Hindlimb muscle (tissue), 1 donor: ENCODE measurements around the gene PTPN4. TPM values are rescaled to one million over a fixed set of nuclear protein-coding genes. Genes with fewer than 3 reads are reported as not detected.

Experiments
- DNase-seq: peaks from one replicate; pipeline ENCODE4 v3.0.0-alpha.2; 2013
- polyA plus RNA-seq: library from polyadenylated mRNA; unstranded; fragments of 120-200 nt; gene quantifications from one replicate; pipeline ENCODE4 v1.2.1, GENCODE V29; 2013; ENCODE audit not compliant: insufficient read length

Gene PTPN4
- polyA plus RNA-seq, 1 donor, result 16.4 TPM

DNA sequence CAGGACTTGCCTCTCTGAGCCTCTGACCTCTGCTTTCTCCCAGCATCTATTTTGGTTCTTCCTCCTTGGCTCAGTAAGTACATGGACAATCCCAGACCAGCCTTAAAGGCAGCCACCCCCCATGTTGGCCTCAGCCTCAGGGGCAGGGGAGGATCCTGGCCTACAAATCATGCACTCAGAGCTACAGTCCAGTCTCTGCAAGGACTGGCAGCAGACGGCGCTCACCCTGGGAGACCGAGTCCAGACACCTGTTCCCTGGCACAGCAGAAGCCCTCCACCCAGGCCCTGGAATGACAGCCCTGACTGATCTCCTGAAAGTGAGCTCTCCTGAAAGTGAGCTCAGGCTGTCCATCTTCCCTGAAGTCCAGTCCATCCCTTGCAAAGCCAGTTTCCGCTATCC is 25.7 kb upstream of the PTPN4 start:
- DNase-seq, result no peak

DNA sequence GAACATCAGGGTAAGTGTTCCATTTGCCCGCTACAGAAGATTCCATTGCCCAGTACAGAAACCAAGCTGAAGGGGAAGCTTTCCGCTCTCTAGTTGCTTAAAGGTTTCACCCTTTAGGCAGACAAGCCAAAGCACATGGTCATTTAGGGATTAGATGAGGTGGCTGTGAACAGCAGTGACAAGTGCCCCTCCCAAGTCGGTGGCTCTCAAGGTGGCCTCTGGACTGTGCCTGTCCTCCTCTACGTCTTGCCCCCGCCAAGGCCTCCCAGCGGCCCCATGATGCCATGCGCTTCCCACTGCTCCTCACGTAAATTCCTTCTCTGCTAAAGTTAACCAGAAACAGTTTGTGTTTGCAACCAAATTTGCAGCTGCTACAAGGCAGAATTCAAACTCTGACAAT is 24.2 kb upstream of the PTPN4 start:
- no peak for DNase-seq

DNA sequence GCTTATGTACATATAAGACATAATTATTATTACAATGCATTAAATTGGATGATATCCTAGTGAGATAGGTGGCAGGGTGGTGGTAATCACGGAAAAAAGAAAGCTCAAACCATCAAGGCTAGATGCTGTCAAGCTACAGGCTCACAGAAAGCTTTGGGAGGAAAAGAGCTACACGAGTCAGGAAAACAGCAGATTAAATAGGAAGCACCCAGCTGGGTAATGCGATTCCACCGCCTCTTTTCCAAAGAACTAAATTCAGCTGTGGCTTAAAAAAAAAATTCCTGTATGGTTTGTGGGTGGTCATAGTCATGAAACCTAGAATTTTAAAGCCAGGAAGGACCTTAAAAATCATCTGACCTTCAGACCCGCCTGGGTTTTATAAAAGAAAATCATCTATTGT is 23.7 kb upstream of the PTPN4 start:
- DNase-seq, result no peak

DNA sequence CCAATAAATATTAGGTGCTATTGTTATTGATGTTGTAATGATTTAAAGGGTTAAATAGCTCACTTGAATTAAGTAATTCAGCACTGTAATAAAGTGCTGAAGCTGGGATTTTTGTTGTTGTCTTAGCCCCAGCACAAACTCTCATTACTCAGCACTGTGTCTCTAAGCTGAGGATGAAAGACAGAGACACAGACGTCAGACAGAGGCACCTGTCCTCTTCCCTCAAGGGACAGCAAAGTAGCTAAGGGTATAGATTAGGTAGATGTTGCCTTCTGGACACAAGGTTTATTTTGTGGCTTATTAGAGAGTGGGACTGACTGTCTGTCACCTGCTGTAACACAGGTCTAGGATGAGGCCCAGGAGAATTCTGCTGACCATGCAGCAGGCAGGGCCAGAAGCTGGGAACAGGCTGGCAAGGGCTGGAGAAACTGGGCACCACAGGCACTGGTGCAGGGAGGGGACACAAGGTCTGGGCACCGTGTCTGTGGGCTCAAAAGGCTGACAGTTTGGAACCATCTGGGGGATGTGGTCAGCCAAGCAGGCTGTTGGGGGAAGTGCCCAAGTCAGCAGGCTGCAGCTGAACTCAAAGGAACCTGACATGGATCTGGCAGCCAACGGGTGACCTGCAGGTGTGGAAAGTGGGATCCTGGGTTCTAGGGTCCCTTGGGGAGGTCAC is 20.0 kb upstream of the PTPN4 start:
- no peak for DNase-seq

DNA sequence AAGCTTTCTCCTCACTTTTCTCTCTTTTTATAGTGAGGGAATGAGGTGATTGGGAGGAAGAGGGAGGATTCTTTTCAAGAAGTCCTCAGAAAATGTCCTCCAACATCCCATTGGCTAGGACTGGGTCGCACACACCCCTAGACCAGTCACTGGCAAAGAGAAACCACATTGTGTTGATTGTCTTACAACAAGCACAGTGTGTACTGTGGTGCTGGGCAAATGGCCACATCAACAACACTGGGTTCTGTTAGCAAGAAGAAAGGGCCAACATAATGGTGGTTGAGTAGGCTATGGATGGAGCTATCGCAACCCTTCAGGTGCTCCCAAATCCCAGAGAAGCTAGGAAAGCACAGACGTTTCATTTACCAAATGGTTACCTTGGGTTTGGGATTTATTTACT is 18.7 kb upstream of the PTPN4 start:
- DNase-seq, result no peak

DNA sequence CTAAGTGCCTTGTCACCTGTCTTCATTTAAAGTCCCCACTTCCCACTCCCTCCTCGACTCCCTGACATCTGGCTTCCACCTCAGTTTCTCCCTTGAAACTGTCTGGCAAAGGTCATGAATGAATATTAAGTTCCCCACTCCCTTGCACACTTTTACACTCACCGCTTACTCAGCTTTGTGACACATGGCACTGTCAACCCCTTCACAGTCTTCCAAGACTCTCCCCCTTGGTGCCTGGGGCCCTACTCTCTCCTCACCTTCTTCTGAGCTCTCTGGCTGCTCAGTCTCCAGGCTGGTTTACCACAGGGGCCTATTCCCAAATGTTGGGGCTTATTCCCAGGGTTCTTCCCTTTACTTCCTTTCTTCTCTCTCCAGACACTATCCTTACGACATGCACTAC is 17.9 kb upstream of the PTPN4 start:
- no peak for DNase-seq

DNA sequence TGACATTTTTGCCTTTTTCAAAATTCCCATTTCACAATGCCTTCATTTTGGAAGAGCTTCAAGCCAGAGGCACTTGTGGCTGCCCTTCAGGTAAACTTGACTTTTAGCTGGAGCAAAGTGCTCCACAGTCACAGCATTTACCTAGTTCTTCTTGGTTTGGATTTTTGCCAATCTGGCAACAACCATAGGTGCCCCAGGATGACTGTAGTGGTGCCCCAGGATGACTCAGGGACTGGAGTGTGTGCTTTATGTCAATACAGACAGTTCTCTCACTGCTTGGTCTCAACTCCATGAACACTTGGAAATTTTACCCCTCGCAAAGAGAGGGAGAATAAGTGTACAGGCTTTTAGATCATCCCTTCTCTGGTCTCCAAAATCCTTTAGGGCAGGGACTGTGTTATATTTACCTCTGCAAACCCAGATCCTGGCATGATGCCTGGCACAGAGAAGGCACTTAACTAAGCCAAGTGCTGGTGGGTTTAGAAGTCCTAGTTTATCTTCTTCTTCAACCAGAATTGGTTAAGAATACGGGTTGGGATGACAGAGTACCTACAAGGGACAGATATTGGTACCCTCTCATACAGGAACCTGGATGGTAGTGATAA is 15.3 kb upstream of the PTPN4 start:
- no peak for DNase-seq

DNA sequence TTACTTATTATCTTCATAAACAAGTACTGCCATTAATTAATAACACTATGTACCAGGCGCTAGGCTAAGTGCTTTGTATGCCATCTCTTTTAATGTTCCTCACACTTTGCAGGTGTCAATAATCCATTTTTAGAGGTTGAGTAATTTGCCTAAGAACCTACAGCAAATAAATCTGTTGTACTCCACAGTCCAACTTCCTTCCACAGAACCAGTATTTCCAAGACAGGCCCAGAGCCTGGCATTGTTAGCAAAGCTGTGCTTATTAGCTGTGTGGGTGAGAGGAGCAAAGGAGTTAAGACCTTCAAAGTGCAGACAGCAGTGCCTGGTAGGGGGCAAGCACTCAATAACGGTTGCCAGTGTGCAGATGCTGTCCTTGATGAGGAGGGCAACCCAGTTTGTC is 14.2 kb upstream of the PTPN4 start:
- DNase-seq, result no peak

DNA sequence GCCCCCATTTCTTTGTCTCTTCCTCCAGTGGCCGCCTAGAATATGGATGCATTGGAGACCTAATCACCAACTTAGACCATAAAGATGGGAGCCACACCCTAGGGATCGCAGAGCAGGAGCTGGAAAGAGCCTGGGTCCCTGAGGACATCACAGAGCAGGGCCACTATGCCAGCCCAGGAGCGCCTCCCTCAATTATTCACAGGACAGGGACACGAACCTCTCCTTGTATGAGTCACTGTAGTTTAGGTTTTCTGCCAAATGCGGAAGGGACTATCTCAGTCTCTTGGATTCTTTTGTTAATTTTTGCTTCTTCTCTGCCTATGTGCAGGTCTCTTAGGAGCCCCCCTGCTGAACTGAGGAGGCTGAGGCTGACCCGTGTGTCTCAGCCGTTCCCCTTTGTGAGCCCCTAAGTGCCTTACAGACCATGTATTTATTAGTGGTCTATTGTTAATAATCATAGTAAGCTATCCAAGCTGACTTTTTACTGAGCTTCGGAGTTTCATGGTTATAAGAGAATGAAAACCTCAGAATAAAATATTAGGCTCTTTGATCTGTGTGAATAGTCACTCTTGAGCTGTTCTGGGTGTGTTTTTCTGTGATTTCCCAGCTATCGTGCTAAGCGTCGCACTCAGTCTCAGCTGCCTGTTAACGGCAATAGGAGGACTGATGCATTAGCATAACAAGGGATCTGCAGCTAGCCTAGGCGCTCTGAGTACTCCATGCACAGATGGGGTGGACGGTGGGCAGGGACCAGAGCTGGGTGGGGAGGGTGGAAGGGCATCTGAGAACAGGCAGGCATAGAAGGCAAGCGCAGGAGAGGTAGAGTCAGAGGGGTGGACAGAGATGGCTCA is 12.7 kb upstream of the PTPN4 start:
- no peak for DNase-seq

DNA sequence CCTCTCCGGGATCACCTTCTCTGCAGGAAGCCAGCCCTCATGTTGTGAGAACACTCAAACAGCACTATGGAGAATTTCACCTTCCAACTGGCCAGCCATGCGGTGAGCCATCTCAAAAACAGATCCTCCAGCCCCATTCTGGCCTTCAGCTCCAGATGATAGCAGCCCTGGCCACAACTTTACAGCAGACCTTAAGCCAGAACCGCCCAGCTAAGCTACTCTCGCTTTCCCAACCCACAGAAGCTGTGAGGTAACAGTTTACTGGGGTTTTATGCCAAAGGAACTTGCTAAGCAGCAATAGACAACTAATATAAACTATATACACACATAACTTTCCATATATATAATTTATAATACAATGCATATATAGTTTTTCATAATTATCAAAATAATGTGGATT is 11.6 kb upstream of the PTPN4 start:
- DNase-seq, result no peak

DNA sequence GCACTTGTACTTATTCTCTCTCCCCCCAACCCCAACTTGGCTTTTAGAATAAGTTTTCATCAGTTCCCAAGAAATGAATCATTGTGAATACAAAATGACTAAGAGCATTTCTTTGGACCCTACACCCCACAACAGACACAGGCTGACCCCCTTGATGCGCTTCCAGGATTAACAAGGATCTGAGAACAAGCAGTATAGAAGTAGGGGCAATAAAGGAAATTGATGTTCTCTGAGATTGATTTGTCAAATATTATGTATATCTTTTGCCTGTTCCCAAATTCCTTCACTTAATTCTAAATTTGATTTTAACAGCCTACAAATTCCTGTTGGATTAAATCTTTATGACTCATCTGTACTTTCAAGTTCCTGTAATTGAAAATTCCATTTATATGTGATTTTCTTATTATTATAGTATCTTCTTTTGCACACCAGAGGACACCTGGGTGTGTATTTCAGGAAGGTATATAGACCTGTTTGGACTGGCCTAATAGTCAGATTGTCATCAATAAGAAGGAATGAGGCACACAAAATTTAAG is 10.2 kb upstream of the PTPN4 start:
- DNase-seq, result no peak

DNA sequence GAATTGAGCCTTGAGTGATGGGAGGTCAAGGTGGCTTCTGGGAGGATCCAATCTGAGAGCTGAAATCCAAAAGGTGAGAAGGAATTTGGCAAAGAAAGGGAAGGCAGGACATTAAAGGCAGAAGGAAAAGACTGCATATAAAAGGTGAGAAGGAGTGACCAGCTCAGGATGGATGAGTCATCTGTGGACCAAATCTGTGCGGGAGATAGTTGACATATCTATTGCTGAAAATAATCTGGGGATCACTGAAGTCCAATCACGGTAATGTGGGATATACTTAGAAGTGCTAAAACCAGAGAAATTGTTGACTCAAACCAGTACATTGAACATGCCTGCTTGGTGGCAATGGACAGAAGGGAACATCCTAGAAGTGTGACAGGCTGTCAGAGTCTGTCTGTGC is 8.0 kb upstream of the PTPN4 start:
- no peak for DNase-seq

DNA sequence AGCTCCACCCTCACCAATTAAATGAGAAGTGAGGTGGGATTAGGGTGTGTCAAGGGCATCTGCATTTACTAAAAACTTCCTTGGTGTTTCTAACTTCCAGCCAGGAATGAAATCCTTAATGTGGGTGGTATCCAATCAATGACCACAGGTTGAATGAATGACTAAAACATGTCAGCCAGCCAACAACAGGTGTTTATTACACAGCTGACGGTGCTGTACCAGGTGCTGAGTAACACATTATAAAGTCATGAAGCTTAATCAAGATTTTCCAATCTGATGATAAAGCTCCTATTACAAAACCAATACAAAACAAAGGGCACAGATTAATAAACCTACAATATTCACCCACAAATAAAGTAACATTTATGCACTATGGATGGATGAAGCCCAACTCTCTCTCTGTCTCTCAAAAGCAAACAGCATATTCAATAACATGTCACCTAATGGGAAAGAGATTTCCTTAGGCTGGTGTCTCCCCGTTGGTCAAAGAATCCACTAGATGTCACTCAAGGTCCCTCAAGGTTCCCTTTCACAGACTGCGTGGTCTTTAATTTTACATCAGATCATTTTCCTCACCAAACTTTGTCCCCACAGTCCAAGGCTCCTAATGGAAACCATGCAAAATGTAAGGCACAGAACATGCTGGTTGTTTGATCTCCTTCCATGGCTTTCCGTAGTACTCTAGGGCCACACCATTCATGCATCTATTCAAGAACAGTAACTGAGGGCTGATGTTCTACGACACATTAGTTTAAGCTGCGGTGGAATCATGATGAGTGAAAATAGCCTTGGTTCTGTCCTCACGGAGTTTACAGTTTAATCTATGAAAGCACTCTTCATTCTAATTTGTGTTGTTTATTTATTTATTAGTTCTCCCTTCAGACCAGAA is 6.4 kb upstream of the PTPN4 start:
- peak; percentile 24 for DNase-seq

DNA sequence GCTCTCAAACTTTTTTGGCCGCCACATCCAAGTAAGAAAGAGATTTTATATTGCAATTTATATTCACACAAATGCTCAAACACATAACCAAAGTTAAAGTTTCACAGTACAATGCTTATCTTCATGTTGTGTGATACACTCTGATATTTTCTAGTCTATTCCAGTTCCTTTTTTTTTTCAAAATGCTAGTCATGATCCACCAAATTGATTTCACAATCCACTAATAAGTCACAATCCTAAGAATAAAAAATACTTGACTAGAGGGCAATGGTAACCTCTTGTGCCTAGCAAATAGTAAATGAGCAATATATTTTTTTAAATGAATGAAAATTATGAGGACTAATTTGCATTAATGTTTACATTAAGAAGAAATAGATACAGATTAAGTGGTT is 5.8 kb upstream of the PTPN4 start:
- DNase-seq, result no peak

DNA sequence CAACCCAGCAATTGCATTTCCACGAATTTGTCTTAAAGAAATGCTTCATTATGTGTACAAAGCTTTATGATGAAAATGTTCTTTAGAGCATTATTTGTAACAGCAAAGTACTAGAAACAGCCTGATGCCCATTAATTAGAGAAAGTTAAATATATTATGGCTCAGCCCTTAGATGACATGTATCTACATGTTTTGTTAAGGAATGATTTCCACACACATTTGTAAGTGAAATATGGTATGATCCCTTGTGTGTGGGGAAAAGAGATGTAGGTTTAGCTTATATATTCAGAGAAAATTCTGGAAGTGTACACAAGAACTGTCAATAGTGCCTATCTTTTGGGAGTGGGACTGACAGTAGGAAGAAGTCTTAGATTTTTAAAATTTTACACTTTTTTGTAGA is 3.8 kb upstream of the PTPN4 start:
- no peak for DNase-seq

DNA sequence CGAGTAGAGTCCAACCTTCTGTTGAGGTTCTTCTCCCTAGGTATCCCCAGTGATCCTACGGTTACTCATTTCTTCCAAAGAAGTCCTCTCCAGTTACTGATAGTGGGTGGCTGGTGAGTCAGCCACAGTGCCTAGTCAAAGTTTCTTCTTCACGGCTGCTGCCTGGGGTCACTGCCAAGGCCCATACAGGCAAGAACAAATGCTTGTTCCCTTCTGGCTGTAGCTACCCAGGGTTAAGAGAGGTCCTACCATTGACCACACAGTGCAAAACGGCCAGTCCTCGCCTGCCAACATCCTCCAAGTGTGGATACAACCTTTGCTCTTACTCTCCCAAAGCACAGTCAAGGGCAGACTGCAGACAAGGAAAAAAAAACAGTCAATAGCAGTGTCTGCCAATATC is 2.9 kb upstream of the PTPN4 start:
- no peak for DNase-seq

DNA sequence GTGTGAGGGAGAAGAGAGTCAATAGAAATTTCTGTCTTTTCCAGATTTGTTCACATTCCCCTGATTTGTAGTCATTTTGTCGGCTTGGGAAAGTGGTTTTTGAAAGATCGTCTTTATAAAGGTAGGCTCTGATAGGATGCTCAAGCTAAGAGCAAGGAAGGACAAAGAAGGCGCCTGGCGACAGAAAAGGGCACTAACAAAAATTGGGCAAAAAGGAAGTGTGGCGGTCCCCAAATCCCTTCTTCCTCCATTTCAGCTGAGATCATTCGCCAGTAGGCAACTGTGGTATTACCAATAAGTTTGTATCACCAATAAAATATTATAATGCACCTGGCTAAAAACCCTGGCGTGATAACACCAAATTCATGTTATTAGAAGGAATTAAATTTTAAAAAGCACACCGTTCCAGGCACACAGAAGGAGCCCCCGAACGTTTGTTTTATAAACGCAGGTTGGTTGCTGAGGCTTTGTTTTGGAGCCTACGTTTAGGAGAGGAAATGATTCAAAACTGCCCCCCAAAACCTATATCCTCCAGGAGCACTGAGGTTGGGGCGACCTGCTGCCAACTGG is 756 bp upstream of the PTPN4 start:
- DNase-seq, result no peak

DNA sequence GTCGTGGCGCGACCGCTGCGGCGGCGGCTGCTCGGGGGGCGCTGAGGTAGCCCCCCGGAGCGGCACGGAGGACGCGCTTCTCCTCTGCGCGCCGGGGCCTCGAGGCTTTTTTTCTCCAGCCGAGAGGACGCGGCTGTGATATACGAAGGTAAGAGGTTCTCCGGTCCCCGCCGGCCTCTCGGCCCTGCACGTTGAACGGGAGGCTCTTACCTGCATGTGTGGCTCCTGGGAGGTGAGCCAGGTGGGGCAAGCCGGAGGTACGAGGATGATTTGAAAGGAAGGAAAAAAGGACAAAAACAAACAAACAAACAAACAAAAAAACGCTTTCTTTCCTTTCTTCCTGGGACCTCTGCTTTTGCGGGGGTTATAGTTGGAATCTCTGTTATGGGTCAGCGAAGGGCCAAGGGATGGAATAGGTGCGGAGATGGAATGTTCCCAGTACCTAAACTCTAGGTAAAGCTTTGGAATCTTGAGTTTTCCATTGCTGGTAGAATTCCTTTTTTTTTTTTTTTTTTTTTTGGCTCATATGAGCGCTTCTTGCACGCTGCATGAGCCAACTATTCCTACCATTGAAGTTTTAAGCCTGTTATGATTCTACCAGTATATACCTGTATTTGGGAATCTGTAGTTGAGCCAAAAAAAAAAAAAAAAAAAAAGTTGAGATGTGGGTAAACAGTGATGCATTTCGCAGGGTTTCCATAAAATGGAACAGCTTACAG is 674 bp downstream of the PTPN4 start:
- DNase-seq, result no peak

DNA sequence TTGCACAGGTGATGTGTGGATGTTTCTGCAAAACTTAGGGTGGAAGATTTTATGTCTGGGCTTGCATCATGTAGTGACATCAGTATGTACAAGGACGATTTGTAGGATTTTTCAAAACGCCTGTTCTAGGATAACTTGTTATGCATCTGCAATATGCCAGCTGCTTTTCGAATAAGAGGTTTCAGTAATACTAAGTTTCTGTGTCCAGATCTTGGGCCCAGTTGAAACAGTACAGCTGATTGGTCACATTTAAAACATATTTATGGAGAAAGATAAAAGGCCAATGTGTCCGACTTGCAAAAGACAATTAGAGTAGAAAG is 1.2 kb downstream of the PTPN4 start:
- DNase-seq, result peak; percentile 32

DNA sequence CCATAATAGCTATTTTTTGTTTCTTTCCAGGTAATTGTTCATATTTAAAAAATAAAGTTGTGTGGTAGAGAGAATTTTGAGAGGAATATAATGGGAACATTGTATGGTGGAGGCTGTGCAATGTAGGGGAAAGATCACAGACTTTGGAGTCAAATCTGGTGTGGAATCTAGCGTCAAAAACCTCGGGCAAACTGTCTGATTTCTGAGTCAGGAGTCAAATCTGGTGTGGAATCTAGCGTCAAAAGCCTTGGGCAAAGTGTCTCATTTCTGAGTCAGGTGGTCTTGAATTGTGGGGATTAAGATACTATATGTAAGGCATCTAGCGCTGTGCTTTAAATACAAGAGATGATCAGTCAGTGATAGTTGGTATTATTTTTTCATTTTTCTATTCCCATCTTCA is 5.1 kb downstream of the PTPN4 start:
- no peak for DNase-seq

DNA sequence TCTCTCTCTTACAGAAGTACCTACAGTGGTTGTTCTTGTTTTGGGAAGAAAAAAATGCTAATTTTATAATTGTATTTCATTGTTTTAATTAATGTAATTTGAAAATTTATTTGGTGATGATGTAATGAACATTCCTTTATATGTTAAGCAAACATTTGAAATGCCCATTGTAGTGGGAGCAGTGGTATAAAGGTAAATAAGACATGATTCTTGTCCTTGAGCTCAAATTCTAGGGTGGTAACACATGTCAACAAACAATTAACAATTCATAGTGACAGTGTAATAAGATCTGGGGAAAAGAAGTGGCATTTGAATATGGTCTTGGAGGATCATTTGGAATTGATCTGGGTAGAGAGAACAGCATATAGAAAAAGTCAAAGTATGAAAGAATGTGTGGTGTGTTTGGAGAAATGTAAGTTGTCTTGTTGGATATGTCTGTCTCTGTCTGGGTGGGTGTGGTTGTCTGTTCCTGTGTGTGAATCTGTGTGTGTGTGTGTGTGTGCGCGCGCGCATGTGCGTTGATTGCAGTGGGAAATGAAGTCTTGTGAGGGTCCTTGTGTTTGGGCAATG is 5.8 kb downstream of the PTPN4 start:
- no peak for DNase-seq
